Testis (tissue), 3 donors: ENCODE data around the gene ZMYND19. TPM values are rescaled to one million over a fixed set of nuclear protein-coding genes. Genes with fewer than 3 reads are reported as not detected.

Source experiments
- DNase-seq: peaks from one replicate; pipeline ENCODE4 v3.0.0-alpha.2; 2019
- H3K27ac ChIP-seq, 2 donors: fragments of 200-600 bp; sonication (generic); one replicate each; pipeline ENCODE4 v1.5.1; 2019
- H3K27me3 ChIP-seq: fragments of 200-600 bp; sonication (generic); one replicate; pipeline ENCODE4 v1.5.1; 2019
- H3K36me3 ChIP-seq: fragments of 200-600 bp; sonication (generic); one replicate; pipeline ENCODE4 v1.5.1; 2017; ENCODE audit warnings: low read depth; ENCODE audit errors: missing control alignments
- H3K4me1 ChIP-seq: fragments of 200-600 bp; sonication (generic); one replicate; pipeline ENCODE4 v1.5.1; 2019
- H3K4me3 ChIP-seq, 2 donors: fragments of 200-600 bp; sonication (generic); one replicate each; pipeline ENCODE4 v1.5.1; 2017 to 2019
- H3K9me3 ChIP-seq: fragments of 200-600 bp; sonication (generic); one replicate; pipeline ENCODE4 v1.5.1; 2017
- POLR2A ChIP-seq: fragments of 450-650 bp; IDR thresholded peaks from one replicate; pipeline ENCODE4 v1.6.1; 2017; ENCODE audit warnings: antibody characterized with exemption, mild to moderate bottlenecking, moderate library complexity
- WGBS, 2 donors: methylation state at CpG; one replicate each; pipeline ENCODE4 v1.1.5; 2018; 5-methylcytosine and 5-hydroxymethylcytosine counted together
- intact Hi-C: fragments of 100-400 bp; cut with DNase I; formaldehyde crosslinking; loops from one replicate; pipeline ENCODE4 v1.15.1; 2023; ENCODE audit warnings: low total_unique reads
- polyA plus RNA-seq: library from polyadenylated mRNA; stranded (reverse); fragments of 350-450 nt; fragmentation: Illumina TruSeq; extraction: RNeasy Lipid Tissue Mini Kit (QIAGEN cat#74804); gene quantifications from one replicate; pipeline ENCODE4 v1.2.3, GENCODE V29; 2014; ENCODE audit warnings: low read depth, low replicate concordance; ENCODE audit not compliant: insufficient read depth
- total RNA-seq, 2 donors: library from RNA; depleted of rRNA; stranded (reverse); fragments of >200 nt; gene quantifications; one replicate each; pipeline ENCODE4 v1.2.3, GENCODE V29; 2016
- TF ChIP-seq, protein P1 (sequence below), 3 experiments: fragments of 450-650 bp in 2 of 3; fragments of 200-600 bp in 1 of 3; sonication (generic) in 1 of 3; IDR thresholded peaks; one replicate each; pipeline ENCODE4 v1.5.1; 2016 to 2019; ENCODE audit warnings: antibody characterized with exemption in 3 of 3, mild to moderate bottlenecking in 2 of 3, moderate library complexity in 1 of 3

The ZMYND19 gene
- total and polyA plus RNA-seq, 3 donors from 2014 or later, result 72.2 to 81.0 (median 73.8) TPM

DNA sequence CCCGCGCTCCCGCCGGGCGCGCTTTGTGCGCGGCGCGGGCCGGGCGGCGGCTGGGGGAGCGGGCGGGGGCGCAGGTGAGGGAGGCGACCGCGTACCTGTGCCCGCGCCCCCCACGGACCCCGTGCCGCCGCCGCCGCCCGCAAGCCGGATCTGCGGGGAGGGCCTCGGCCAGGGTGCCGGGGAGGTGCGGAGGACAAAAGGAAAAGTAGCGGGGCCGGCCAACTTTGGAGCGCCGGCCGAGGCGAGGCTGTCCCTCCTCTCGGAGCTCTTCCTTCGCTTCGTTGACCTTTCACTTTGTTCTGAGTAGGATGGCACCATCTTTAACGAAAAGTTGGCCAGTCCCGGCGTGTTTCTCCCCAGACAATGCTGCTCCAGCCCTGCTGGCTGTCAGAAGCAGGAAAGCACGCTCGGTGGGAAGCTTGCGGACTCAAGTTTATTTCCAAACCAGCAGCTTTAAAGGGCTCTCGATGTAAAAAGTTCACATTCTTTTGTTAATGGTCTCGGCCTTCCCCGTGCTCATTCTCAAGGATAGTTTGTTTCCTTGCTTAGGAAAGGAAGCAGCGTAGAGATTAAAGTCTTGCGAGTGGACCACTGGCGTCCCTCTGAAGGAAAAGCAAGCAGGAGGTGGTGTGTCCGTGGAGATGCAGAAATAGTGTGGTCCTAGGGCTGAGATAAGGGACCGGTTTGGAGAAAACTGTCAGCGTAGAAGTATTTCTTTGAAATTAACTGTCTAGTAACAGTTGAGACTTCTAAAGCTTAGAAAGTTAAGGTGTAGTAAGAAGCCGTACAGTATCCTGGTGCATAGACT lies 29.1 kb upstream of the ZMYND19 start:
- DNase-seq, result no peak
- WGBS, 2 donors, result 0 to 2% methylated on average over 25 to 52 of the region's 58 CpGs
- Histone ChIP-seq H3K36me3 (no peaks in the 10 kb centered on the region), H3K27ac (peak overlapping the region; percentile 66 to 87), H3K9me3 (no peaks in the 10 kb centered on the region), H3K27me3 (no peaks in the 10 kb centered on the region), H3K4me3 (peak overlapping the region; percentile 65 to 71), H3K4me1 (peaks cover 25% of the 10 kb centered on the region)
- intact Hi-C loops, result no loop called here
- TF ChIP-seq POLR2A, result no peak
- TF ChIP-seq, protein P1, sequence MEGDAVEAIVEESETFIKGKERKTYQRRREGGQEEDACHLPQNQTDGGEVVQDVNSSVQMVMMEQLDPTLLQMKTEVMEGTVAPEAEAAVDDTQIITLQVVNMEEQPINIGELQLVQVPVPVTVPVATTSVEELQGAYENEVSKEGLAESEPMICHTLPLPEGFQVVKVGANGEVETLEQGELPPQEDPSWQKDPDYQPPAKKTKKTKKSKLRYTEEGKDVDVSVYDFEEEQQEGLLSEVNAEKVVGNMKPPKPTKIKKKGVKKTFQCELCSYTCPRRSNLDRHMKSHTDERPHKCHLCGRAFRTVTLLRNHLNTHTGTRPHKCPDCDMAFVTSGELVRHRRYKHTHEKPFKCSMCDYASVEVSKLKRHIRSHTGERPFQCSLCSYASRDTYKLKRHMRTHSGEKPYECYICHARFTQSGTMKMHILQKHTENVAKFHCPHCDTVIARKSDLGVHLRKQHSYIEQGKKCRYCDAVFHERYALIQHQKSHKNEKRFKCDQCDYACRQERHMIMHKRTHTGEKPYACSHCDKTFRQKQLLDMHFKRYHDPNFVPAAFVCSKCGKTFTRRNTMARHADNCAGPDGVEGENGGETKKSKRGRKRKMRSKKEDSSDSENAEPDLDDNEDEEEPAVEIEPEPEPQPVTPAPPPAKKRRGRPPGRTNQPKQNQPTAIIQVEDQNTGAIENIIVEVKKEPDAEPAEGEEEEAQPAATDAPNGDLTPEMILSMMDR (IDR thresholded peaks at IDR 0.05), result no peak

DNA sequence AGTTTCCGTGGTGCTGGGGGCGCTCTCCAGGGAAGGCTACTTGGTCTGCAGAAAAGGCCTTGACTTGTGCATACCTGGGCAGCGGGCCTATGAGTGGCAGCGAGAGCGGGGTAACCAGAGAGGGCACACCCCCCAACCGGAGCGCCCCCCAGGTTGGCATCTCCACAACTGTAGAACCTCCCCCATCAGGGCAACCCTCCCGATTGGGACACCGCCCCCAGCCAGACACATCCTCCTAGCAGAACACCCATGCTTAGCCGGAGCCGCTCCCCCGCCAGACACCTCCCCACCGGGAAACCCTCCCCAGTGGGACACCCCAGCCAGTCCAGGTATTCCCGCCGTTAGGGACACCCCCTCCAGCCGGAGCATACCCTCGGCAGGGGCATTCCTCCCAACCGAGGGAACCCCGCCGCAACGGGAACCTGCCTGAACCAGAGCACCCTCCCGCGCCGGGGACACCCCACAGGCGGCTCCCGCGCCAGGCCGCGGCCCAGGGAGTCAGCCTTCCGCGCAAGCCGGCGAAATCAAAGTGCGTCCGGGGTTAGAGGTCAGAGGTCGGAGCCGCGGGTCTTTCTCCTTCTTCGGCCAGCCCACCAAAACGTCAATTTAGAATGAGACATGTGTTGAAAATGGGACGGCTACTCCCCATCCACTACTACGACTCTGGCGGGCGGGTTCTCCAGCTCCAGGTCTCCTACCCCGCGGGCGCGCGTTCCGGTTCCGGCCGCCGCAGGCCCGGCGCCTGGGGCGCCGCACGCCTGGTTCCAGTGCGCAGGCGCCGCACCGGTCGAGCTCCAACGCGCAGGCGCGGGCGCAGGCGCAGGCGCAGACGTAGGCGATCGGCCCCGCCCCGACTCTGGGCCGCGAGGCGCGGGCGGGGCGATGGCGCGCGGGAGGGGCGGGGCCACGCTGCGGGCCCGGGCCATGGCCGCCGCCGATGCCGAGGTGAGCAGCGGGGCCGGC lies 28.1 kb upstream of the ZMYND19 start, which contains the start of gene EHMT1:
TSS of gene EHMT1 (plus strand) at position 901 of the 963 bp plus-strand sequence. CDS start at position 925, 24 bp downstream.
- H3K27me3 ChIP-seq, result no peaks in the 10 kb centered on the region
- peaks cover 25% of the 10 kb centered on the region for H3K4me1 ChIP-seq

DNA sequence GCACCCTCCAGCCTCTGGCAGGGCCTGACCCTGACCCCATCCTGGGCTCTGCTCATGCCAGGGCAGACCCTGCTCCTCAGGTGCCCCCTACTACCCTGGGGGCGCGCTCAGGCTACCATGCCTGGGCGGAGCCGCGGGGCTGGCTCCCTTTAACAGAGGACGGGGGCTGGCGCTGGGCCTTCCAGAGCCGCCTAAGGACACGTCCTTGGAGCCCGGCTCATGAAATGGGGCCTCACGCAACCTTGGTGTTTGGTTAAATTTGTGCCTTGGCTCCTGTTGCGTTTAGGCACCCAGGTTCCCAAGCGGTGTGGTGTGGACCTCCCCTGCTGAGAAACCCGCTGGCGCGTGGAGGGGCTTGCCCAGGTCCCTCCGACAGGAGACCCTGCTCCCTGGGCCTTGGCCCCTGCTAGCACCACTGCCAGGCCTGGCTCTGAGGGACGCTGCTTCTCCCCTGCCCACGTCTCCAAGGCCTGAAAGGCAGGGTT lies 25.1 kb upstream of the ZMYND19 start:
- Histone ChIP-seq H3K4me3 (no peak overlapping the region), H3K36me3 (no peaks in the 10 kb centered on the region), H3K9me3 (no peaks in the 10 kb centered on the region), H3K4me1 (peaks cover 27% of the 10 kb centered on the region), H3K27me3 (no peaks in the 10 kb centered on the region), H3K27ac (no peak overlapping the region)
- 82% methylated on average over 19 of the region's 19 CpGs; no CpG with 5 or more reads in 1 of the 2 donors for WGBS, 2 donors
- DNase-seq, result no peak
- intact Hi-C loops, result no loop called here
- no peak for TF ChIP-seq POLR2A
- TF ChIP-seq, protein P1 (IDR thresholded peaks at IDR 0.05), result no peak

More for the DNA sequence above, 28.1 kb upstream of the ZMYND19 start, which contains the start of gene EHMT1:
- no peak for TF ChIP-seq POLR2A
- TF ChIP-seq, protein P1 (IDR thresholded peaks at IDR 0.05), result no peak
- Histone ChIP-seq H3K4me3 (peak within 1 kb of the TSS; percentile 82 to 98), H3K36me3 (no peaks in the 10 kb centered on the region), H3K27ac (peak within 1 kb of the TSS; percentile 80 to 93), H3K9me3 (no peaks in the 10 kb centered on the region)
- intact Hi-C loops, result no loop called here
- peak; percentile 80 for DNase-seq
- 1% methylated on average over 44 to 59 of the region's 94 CpGs for WGBS, 2 donors

DNA sequence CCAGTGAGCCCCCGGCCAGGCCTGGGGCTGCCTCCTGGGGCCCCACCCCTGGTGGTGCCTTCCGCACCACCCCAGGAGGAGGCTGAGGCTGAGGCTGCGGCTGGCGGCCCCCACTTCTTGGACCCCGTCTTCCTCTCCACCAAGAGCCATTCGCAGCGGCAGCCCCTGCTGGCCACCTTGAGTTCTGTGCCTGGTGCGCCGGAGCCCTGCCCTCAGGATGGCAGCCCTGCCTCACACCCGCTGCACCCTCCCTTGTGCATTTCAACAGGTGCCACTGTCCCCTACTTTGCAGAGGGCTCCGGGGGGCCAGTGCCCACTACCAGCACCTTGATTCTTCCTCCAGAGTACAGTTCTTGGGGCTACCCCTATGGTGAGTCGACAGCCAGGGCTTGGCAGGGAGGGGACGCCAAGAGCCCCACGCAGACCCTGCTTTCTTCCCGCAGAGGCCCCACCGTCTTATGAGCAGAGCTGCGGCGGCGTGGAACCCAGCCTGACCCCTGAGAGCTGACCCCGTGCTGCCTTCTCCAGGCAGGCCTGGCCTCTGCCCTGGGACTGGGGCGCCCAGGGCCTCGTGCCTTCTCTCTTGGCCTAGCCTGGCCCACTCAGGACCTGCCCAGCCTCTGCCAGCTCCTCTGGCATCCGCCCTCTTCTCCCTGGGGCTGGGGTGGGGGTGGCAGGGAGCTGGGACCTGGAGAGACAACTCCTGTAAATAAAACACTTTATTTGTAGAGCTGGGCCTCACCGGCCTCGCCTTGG lies 24.5 kb upstream of the ZMYND19 start:
- Histone ChIP-seq H3K36me3 (no peaks in the 10 kb centered on the region), H3K27me3 (no peaks in the 10 kb centered on the region), H3K4me1 (peaks cover 21% of the 10 kb centered on the region), H3K27ac (no peak overlapping the region), H3K4me3 (no peak overlapping the region), H3K9me3 (no peaks in the 10 kb centered on the region)
- DNase-seq, result no peak
- TF ChIP-seq, protein P1 (IDR thresholded peaks at IDR 0.05), result no peak
- no peak for TF ChIP-seq POLR2A
- intact Hi-C loops, result no loop called here
- WGBS, 2 donors, result 94 to 96% methylated on average over 8 to 25 of the region's 25 CpGs
